NK-92 (cell line): ENCODE results near the gene PRDX3.
"Not testable (repeated sequence)": the region's sequence is repeated elsewhere in the genome, so short reads cannot be mapped to it uniquely, and the experiment has no call there.

Experiments
- DNase-seq: peaks from one replicate; lab custom pipeline; 2025; ENCODE audit not compliant: unreplicated experiment; lab: John Stamatoyannopoulos, UW

PRDX3 gene

DNA sequence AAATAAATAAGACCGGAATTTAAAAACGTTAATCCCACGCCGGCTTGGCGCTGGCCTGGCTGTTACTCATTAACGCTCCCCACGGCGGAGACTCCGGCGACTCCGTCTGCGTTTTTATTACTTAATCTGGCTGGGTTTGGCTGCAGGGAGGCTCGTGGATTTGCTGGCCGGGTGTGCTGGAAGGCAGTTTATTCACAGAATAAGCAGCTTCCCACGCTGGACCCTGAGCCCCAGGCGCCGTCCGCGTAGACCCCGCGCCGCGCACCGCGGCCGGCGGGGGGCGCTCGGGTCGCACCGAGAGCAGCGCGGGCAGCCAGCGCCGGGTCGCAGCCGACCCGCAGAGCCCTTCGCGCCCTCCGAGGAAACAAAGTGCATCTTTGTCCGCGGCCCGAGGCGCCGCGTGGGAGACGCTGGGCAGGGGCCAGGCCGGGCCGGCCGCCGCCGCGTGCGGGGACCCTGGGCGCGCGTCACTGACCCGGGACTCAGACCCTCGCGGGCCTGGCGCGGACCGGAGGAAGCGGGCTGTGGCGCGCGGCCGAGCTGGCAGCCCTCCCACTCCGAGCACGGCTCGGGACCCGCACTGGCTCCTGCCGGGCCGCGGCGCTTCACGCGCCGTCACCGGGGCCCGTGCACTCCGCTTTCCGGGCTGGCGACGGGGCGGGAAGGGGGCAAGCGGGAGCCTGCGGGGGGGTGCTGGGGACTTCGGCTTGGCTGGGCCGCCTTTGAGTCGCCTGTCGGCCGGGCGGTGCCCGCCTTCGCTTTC lies 28.2 kb upstream of the PRDX3 start:
- DNase-seq: no peak

DNA sequence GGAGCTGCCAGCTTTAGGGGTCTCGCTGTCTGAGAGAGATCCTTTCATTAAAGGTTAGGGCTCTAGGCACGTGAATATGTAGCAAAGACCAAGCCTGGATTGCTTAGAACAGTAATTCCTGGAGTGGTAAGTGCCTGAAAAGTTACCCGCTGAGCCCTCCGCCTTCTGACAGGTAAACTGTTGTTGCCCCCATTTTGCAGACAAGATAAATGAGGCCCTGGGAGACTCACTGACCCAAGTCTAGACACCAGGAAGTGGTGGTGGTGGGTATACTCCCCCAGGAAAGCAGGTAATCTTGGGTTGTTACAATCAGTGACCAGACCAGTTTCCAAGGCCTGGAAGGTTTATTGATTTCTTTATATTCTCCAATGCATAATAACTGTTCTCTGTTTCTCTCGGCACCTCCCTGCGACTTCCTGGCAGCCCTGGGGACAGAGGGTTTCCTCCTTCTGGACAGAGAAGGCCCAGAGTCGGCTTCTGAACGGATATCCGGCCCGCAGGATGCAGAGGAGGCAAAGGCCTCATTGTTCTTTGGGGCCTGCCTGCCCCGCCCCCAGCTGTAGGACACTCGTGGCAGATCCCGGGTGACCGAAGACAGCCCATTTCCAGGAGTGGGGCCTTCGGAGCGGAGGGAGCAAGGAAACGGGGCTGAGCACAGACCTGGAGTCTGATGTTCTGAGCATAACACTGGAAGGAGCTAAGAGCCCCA lies 27.4 kb upstream of the PRDX3 start:
- DNase-seq: no peak

DNA sequence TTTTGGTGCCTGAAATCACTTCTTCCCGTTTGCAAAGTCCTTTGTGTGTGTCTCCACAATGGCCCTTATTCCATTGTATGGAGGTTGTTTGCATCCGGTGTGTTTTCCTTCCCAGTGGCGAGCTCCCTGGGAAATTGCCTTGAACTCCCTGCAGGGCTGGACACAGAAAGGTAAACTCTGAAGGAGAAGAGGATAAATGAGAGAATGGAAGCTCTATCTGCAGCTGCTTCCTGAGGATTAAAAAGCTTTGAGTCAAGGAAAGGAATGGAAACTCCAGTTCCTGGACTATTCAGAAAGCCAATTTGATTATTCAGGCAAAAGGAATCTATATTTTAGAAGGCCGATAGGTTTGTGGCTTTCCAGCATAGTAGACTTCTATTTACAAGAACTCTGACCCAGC lies 24.4 kb upstream of the PRDX3 start:
- no peak for DNase-seq

DNA sequence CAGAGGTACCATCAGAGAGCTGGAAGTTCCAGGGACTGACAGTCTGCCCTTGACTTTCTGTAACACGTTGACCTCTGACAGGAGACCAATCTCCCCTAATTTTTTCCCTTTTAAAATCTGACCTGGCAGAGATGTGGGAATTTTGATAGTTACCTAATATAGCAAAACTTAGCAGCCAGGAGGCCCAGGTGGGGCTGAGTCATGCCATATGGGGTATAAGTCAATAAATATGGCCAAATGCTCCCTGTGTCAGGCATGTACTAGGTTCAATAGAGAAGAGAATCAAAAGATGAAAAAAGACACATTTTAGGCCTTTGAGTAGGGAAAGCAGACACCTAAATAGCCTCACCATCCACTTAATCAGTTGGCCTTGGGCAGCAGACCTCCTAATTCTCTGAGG lies 22.6 kb upstream of the PRDX3 start:
- DNase-seq: no peak

DNA sequence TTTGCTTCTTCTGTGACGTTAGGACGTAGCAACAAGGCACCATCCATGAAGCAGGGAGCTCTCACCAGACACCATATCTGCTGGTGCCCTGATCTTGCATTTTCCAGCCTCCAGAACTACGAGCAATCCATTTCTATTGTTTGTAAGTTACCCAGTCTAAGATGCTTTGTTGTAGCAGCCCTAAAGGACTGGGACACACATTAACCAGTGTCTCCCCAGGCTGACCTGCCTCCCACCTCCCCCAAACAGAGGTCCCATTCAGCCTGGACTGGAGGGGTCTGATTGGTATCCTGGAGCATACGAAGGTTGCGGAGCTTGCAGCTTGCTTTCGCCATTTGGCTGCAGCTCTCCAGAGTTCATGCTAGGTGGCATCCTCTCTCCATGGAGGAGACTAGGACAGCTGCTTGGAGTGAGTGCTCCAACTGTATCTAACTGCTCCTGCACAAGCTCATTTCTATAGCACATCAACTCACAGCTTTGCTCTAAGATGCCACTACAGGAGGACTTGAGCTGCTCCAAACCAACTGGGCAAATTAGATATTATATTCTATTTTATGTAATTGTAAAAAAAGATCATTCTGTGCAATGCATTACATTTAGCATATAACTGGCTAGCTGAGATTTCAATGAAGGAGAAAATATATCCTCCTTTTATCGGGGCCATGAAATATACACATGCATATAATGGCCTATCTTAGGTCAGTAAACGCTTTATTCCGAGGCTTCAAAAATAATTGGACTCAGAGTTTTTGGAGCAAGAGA lies 20.8 kb upstream of the PRDX3 start:
- DNase-seq: no peak

DNA sequence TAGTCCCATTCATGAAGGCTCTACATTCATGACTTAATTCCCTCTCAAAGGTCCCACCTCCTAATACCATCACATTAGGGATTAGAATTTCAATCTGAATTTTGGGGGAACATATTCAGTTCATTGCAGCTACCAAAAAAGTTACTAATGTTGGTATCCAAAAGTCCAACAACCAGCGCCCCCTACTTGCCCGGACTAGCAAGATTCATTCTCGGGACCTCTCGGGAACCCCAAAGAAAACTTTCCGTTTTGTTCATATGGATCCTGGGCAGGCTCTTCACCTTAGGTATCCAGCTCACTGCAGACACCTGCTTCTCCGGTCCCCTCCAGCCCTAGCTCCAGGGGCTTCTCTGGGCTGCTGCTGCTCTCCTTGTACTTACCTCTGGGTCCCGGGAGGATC lies 19.8 kb upstream of the PRDX3 start:
- no peak for DNase-seq

DNA sequence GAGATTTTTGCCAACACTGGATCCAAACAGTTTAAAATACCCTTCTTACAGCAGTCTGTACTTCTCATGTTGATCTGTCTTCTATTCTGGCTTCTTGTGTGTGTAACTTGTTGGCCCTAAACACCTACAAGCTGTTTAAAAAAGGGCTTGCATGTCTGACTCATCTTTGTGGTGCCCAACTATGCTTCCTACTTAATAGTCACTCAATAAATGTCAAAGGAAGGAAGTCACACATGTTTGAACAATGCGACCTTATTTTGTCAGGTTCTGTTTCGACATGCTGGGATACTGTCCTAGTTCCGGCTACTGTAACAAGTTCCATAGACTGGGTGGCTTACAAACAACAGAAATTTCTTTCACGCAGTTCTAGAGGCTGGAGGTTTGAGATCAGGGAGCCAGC lies 19.3 kb upstream of the PRDX3 start:
- DNase-seq: no peak

DNA sequence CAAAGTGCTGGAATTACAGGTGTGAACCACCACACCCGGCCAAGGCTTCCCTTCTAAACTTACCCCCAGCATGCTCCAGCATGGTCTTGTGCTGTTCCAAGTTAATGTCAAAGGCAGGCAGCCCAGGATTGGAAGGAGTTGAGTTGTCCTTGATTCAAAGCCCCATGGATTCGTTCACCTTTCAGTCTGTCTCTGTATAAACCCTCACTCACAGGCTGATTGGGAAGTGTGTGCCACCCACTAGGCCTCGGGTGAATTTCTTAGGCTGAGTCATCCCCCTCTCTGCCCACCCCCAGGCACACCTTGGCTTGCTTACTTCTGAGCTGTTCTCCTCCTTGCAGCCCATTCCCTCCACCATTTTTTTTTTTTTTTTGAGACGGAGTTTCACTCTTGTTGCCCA lies 13.3 kb upstream of the PRDX3 start:
- DNase-seq: no peak

DNA sequence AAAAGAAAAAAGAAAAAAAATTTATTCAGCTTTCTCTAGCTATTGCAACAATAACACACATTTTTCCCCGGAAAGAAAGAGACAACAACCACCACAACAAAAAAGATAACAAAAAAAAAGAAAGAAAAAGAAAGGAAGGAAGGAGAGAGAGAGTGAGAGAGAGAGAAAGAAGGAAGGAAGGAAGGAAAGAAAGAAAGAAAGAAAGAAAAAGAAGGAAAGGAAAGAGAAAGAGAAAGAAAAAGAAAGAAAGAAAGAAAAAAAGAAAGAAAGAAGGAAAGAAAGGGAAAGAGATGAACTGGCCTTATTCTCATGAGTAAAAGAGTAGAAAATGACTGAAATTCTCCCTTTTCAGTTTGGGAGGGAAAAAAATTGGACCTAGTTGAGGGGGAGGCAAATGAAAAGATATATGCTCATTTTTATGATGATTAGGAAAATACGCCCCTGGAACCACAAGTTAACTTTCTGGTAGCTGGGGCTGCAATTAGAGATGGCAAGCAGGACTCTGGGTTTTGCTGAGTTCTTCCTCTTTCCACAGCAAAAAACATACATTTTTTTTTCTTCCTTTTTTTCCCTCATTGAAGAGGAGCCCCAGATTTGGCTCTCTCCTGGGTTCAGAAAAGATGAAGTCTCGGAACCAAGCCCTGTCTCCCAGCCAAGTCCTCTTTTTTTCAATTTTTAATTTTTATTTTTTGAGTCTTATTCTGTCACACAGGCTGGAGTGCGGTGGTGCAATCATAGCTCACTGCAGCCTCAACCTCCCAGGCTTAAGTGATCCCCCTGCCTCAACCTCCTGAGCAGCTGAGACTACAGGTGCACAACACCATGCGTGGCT lies 12.6 kb upstream of the PRDX3 start:
- no peak for DNase-seq

DNA sequence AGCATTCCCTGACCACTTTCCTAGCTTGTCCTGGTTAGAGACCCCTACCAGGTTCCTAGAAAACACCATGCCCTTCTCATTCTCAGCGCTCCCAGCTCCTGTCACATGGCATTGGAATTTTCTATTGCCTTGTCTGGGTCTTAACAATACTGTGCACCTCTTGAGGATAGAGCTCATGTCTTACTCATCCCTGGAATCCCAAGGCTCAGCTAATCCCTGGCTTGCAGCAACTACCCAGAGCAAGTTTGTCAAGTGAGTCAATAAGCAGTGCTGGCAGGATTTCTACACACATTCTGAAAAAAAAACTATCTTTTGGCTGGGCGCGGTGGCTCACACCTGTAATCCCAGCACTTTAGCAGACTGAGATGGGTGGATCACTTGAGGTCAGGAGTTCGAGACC lies 11.7 kb upstream of the PRDX3 start:
- DNase-seq: no peak

DNA sequence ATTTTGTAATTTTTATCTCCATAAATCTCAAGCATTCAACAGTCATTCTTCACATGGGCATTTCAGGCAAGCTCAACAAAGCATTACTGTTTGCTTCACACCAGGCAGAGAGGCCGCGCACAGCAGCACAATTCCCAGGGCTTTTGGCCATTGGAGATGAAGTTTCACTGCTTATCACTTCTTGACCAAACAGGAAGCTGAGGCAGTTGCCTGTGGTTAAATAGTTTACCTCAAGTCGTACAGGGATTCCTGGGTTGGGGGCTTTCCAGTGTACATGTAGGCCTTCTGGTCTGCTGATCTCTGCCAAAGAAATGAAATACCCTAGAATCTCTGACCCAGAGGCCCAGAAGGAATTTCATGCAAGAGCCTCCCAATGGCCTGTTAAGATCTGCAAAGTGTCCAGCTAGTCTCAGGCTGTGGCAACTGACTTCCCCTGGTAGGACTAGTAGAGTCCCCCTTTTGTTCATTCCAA lies 11.2 kb upstream of the PRDX3 start:
- DNase-seq: no peak

DNA sequence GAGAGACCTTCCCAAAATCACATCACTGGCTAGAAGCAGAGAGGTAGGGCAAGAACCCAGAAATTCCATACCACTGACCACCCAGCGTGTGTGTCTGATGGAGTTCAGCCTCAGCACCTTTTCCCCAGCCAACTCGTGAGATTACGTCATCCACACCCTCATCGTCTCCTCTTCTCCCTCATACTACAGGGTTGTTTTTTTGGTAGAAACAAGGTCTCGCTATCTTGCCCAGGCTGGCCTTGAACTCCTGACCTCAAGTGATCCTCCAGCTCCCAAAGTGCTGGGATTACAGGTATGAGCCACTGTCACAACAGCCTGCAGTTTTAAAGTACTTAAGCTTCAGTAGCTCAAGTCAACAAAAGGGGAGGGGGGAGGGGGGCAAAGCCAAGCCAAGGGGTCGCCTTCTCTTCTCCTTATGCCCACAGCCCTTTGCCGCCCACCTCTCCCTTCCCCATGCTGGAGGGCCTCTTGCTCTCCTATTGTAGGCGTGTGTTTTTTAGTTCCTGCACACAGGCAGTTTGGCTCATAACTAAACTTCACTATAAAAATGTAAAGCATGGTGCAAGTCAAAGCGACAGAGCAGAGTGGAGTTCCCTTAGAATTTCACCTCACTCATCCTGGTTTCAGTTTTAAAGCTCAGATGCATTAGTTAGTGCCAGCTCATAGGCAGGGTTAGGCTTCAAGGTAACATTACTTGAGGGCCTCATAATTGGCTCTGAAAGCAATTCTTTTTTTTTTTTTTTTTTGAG lies 5.2 kb upstream of the PRDX3 start:
- DNase-seq: no peak

DNA sequence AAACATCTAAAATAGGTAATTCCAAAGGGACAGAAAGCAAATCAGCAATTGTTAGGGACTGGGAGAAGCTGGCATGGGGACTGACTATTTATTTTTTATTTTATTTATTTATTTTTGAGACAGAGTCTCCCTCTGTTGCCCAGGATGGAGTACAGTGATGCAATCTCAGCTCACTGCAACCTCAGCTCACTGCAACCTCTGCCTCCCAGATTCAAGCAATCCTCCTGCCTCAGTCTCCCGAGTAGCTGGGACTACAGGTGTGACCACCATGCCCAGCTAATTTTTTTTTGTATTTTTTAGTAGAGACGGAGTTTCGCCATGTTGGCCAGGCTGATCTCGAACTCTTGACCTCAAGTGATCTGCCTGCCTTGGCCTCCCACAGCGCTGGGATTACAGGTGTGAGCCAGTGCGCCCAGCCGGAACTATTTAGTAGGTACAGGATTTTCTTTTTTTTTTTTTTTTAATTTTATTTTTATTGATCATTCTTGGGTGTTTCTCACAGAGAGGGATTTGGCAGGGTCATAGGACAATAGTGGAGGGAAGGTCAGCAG lies 2.3 kb upstream of the PRDX3 start:
- DNase-seq: not testable (repeated sequence)

DNA sequence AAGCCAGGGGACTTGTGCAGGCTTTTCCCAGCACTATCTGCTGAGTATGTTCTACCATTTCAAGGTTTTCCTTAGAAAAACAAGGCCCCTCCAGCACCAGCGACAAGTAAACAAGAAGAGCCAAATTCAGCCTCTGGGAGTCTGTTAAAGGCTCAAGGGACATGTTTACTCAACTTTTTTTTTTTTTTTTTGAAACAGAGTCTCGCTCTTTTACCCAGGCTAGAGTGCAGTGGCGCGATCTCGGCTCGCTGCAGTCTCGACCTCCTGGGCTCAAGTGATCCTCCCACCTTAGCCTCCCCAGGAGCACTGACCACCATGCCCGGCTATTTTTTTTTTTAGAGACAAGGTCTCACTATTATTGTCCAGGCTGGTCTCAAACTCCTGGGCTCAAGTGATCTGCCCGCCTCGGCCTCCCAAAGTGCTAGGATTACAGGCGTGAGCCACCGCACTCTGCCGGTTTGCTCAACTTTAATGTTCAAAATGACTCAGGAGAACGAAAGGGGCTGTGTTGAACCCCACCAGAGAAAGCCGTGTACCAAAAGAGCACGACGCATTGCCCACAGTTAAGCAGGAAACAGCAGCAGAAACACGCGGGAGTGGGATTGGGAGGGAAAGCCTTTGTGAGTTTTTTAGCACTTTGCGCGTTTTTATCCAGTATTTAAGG lies 772 bp downstream of the PRDX3 start:
- DNase-seq: no peak

DNA sequence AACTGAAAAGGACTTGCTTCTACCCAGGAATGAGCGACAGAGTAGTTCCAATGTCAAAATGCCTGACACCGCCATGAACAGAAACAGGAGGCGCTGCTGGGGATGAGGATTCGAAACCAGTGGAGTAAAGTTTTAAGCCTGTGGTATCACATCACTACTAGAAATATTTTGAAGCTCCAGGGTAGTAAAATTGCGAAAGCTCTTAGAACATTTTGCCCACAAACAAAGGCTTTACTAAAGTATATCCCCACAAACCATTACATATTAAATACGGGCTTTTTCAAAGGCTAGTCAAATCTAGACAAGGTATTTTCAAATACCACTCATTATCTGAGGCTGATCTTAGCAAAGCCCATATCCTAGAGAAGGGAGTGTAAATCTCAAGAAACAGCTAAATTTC lies 2.4 kb downstream of the PRDX3 start:
- DNase-seq: no peak

DNA sequence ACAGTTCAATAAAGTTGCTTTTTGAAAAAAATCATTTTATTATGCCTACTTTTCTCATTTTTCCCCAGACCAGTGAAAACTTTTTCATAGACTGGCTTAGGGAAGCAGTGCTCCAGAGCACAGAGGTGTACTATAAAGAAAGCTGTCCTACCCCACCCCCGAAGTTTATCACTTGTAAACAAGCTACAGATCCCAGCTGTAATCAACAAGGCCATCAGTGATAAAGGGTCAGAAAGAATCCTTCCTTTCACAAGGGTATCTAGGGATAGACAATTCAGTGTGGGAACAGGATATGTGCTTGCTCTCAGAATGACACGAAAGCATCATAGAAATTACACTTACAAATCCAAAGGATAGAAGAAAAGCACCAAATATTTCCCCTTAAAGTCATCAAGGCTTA lies 4.5 kb downstream of the PRDX3 start:
- DNase-seq: no peak

DNA sequence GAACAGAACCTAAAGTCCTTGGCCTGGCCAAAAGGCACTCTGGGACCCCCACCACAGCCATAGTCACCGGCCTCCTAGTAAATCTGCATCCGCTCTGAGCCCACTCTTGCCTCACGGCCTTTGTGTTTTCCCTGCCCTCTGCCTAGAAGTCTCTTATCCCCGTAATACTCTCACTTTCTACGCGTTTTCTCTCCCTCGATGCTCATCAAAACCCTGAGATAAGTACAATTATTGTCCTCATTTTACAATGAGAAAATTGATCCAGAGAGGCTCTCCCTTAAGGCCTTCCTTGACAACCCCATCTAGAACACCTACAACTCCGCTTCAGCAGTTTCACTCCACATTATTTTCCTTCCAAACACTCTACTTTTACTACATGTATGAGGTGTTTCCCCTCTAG lies 11.6 kb downstream of the PRDX3 start:
- DNase-seq: no peak

DNA sequence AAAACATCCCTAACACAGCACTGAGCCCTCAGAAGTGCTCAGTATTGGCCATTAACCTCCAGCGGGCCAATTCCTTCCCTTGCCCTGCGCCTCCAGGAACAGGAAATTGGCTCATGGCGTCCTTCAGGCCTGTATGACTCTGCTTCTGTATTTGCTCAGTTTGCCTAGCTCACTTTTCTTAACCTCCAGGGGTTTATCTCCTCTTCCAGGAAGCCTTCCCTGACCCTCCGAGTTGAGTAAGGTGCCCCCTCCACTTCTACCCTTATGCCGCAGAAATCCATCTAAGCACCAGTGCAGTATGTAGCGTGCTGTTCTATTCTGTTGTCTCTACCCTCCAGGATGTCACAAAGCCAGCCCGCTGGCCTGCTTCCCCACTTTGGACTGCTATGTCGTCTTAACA lies 12.0 kb downstream of the PRDX3 start:
- no peak for DNase-seq

DNA sequence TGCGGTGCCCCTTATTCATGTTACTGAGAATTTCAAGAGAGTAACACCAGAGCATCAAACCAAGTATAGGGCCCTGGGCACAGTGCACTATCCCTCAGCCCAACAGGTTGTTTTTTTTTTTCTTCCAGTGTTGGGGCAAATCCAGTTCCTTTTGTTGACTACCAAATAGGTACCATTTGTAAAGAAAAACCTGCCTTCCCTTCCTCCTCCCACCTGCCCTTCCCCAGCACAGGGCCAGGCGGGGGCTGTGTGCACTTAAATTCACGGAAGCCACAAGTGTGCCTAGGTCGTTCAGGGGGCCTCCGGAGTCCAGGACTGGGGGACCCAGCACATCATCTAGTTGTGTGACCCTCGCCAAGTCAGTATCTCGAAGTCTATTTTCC lies 12.5 kb downstream of the PRDX3 start:
- DNase-seq: no peak
